IPS-15b (cell line): ENCODE measurements around the gene GALM.
"Not testable (repeated sequence)": the region's sequence is repeated elsewhere in the genome, so short reads cannot be mapped to it uniquely, and the experiment has no call there.

Source experiments
- H3K27me3 ChIP-seq: one replicate; pipeline ENCODE4 v1.6.1; 2013; ENCODE audit warnings: low read length; ENCODE audit not compliant: control insufficient read depth, insufficient read depth
- H3K36me3 ChIP-seq: one replicate; pipeline ENCODE4 v1.6.1; 2013; ENCODE audit warnings: low read length; ENCODE audit not compliant: control insufficient read depth, insufficient read depth
- H3K4me1 ChIP-seq: one replicate; pipeline ENCODE4 v1.6.1; 2013; ENCODE audit warnings: mild to moderate bottlenecking, low read length; ENCODE audit not compliant: control insufficient read depth, insufficient read depth
- H3K4me3 ChIP-seq: one replicate; pipeline ENCODE4 v1.5.1; 2013; ENCODE audit warnings: low read depth, low read length
- H3K9ac ChIP-seq: one replicate; pipeline ENCODE4 v1.6.1; 2013; ENCODE audit warnings: low read depth, mild to moderate bottlenecking, low read length
- H3K9me3 ChIP-seq: one replicate; pipeline ENCODE4 v1.6.1; 2013; ENCODE audit warnings: mild to moderate bottlenecking, low read length; ENCODE audit not compliant: control insufficient read depth, insufficient read depth

The GALM gene

GRCh38 chr2:38720613-38721241 is 54.8 kb downstream of the GALM start:
- Histone ChIP-seq H3K36me3 (no peaks in the 10 kb centered on the region), H3K9ac (no peak overlapping the region), H3K4me1 (no peaks in the 10 kb centered on the region), H3K9me3 (no peaks in the 10 kb centered on the region), H3K27me3 (no peaks in the 10 kb centered on the region), H3K4me3 (no peak overlapping the region)

GRCh38 chr2:38722271-38723061 is 56.6 kb downstream of the GALM start:
- Histone ChIP-seq H3K9ac (no peak overlapping the region), H3K27me3 (no peaks in the 10 kb centered on the region), H3K4me3 (no peak overlapping the region), H3K36me3 (no peaks in the 10 kb centered on the region), H3K4me1 (no peaks in the 10 kb centered on the region), H3K9me3 (no peaks in the 10 kb centered on the region)

- H3K9ac ChIP-seq: no peak overlapping the region
- H3K4me3 ChIP-seq: no peak overlapping the region
- H3K36me3 ChIP-seq: no peaks in the 10 kb centered on the region
- no peaks in the 10 kb centered on the region for H3K9me3 ChIP-seq
- H3K27me3 ChIP-seq: no peaks in the 10 kb centered on the region
- H3K4me1 ChIP-seq: no peaks in the 10 kb centered on the region
Measured at GRCh38 chr2:38723173-38723572, 57.3 kb downstream of the GALM start.

DNA sequence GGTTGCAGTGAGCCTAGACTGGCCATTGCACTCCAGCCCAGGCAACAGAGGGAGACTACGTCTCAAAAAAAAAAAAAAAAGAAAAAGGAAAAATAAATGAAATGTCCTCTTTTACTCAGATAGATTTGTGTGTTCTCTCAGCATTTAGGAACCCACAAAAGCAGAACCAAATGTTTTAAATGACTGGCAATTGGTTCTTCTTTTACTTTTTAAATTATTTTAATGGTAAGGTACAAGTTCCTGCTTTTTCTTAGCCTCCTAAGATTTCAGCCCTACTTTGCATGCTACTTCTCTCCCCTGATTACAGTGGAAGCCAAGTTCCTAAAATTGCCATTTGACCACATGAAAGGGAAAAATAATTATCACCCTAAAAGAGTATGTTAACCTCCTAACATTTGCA is 61.7 kb downstream of the GALM start:
- Histone ChIP-seq H3K4me3 (no peak overlapping the region), H3K9ac (no peak overlapping the region), H3K36me3 (no peaks in the 10 kb centered on the region), H3K9me3 (no peaks in the 10 kb centered on the region), H3K27me3 (no peaks in the 10 kb centered on the region), H3K4me1 (no peaks in the 10 kb centered on the region)

DNA sequence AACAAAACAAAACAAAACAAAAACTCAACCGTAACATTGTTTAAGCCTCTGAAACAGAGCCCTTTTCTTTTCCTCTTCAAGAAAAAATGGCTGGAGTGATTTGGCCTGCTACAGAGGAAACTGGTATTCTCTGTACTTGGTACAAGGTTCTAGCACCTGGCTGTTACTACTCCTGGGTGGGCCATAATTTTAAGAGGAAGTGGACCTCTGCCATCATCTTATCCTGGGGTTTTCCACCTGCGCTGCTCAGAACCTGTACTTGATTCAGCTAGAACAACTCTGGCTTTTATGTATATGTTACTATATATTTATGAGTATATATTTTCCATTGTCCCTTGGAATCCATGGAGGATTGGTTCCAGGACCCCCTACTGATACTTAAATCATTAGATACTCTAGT is 62.8 kb downstream of the GALM start:
- no peaks in the 10 kb centered on the region for H3K9me3 ChIP-seq

GRCh38 chr2:38731090-38731489 is 65.2 kb downstream of the GALM start:
- Histone ChIP-seq H3K27me3 (no peaks in the 10 kb centered on the region), H3K9ac (no peak overlapping the region), H3K4me1 (no peaks in the 10 kb centered on the region), H3K4me3 (no peak overlapping the region), H3K9me3 (no peaks in the 10 kb centered on the region), H3K36me3 (no peaks in the 10 kb centered on the region)

More for the DNA sequence above, 62.8 kb downstream of the GALM start:
- Histone ChIP-seq H3K4me1 (no peaks in the 10 kb centered on the region), H3K36me3 (no peaks in the 10 kb centered on the region), H3K27me3 (no peaks in the 10 kb centered on the region), H3K4me3 (no peak overlapping the region), H3K9ac (no peak overlapping the region)

DNA sequence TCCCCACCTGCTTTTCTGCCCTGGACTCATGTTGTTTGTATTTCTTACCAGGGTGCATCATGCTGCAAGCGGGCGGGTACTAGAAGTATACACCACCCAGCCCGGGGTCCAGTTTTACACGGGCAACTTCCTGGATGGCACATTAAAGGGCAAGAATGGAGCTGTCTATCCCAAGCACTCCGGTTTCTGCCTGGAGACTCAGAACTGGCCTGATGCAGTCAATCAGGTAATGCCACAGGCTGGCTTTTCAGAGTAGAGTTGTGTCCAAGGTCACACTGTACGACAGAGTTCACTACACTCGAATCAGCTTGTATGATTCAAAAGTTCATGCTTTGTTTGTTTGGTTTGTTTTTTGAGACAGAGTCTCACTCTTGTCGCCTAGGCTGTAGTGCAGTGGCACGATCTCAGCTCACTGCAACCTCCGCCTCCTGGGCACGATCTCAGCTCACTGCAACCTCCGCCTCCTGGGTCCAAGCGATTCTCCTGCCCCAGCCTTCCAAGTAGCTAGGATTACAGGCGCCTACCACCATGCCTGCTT is 65.8 kb downstream of the GALM start:
- no peak overlapping the region for H3K4me3 ChIP-seq
- H3K27me3 ChIP-seq: no peaks in the 10 kb centered on the region
- no peaks in the 10 kb centered on the region for H3K4me1 ChIP-seq
- no peaks in the 10 kb centered on the region for H3K36me3 ChIP-seq
- no peak overlapping the region for H3K9ac ChIP-seq
- no peaks in the 10 kb centered on the region for H3K9me3 ChIP-seq

DNA sequence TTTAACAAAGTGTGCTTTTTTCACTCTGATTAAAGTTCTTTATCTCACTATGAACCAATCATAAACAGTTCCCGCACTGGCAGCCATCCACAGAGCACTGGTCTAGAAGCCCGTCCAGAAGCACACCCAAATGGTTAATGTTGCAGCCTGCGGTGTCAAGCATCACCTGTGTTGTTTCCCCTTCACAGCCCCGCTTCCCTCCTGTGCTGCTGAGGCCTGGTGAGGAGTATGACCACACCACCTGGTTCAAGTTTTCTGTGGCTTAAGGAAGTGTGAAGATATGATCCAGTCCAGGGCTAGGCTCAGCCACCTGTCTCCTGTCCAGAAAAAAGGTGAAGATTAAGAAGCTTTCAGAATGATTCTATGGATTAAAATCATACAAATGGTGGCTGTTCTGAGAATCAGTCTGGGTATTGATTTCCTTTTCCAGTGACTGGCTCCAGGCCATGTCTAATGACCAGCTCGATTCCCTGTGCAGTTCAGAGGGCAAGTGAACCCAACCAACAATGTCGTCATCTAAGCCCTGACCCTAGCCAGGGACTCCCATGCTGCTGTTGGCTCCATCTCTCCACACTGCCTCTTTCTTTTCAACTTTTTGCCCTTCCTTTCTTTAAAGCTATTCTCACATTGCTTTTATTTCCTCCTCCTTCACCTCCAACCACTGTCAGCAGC is 67.5 kb downstream of the GALM start:
- H3K9ac ChIP-seq: no peak overlapping the region
- no peaks in the 10 kb centered on the region for H3K9me3 ChIP-seq
- peaks cover 4% of the 10 kb centered on the region for H3K36me3 ChIP-seq
- H3K4me3 ChIP-seq: no peak overlapping the region
- H3K4me1 ChIP-seq: no peaks in the 10 kb centered on the region
- no peaks in the 10 kb centered on the region for H3K27me3 ChIP-seq

- Histone ChIP-seq H3K36me3 (peaks cover 4% of the 10 kb centered on the region), H3K27me3 (no peaks in the 10 kb centered on the region), H3K9ac (no peak overlapping the region), H3K4me3 (no peak overlapping the region), H3K9me3 (no peaks in the 10 kb centered on the region), H3K4me1 (no peaks in the 10 kb centered on the region)
Measured at GRCh38 chr2:38734299-38735058, 68.6 kb downstream of the GALM start.

DNA sequence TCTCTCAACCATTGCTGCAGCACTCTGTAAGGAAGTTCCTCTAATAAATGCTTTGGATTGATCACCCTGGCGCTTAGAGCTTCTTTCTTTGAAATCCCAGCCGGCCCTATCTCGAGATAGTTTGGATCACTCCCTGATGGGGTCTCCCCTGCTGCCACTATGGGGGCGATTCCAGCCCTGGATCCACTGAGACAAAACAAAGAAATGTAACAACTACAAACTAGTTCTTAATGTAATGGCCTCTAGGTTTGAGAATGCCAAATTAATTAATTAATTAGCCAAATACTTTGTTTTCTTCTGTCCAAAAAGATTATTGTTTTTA is 70.0 kb downstream of the GALM start:
- Histone ChIP-seq H3K4me1 (no peaks in the 10 kb centered on the region), H3K4me3 (no peak overlapping the region), H3K9me3 (no peaks in the 10 kb centered on the region), H3K36me3 (peaks cover 4% of the 10 kb centered on the region), H3K27me3 (no peaks in the 10 kb centered on the region), H3K9ac (no peak overlapping the region)

GRCh38 chr2:38737000-38737698 is 71.2 kb downstream of the GALM start:
- H3K4me3 ChIP-seq, H3K9me3 ChIP-seq, H3K4me1 ChIP-seq, H3K27me3 ChIP-seq, H3K36me3 ChIP-seq, H3K9ac ChIP-seq: not testable (repeated sequence)
